HepG2 (cell line): ENCODE data around the gene NHSL1. TPM values are rescaled to one million over a fixed set of nuclear protein-coding genes. Genes with fewer than 3 reads are reported as not detected.

Experiments
- AHR ChIP-seq: IDR thresholded peaks from 2 replicates; pipeline ENCODE4 v1.6.1; 2018; ENCODE audit warnings: missing genetic modification reagents, missing compliant biosample characterization
- ARHGAP35 ChIP-seq: sonication (generic); formaldehyde crosslinking; IDR thresholded peaks from 2 replicates; pipeline ENCODE4 v1.9.0; 2022; ENCODE audit warnings: mild to moderate bottlenecking, inconsistent platforms, moderate library complexity, missing genetic modification reagents, borderline replicate concordance
- E2F5 ChIP-seq: sonication (generic); formaldehyde crosslinking; conservative IDR thresholded peaks from 2 replicates; pipeline ENCODE4 v1.4.0; 2020; ENCODE audit warnings: missing genetic modification reagents
- GTF2F1 ChIP-seq: fragments of 150-350 bp; IDR thresholded peaks from 2 replicates; pipeline ENCODE4 v1.6.1; 2014; ENCODE audit warnings: low read length
- HHEX ChIP-seq: IDR thresholded peaks from 2 replicates; pipeline ENCODE4 v1.6.1; 2016; ENCODE audit warnings: control low read depth
- HIC2 ChIP-seq: sonication (generic); formaldehyde crosslinking; IDR thresholded peaks from 2 replicates; pipeline ENCODE4 v1.9.0; 2022; ENCODE audit warnings: low read depth, missing genetic modification reagents
- HMG20B ChIP-seq: conservative IDR thresholded peaks from 2 replicates; pipeline ENCODE4 v1.6.1; 2016; ENCODE audit warnings: missing genetic modification reagents, missing compliant biosample characterization
- JUNB ChIP-seq: sonication (generic); formaldehyde crosslinking; IDR thresholded peaks from 2 replicates; pipeline ENCODE4 v1.8.0; 2022; ENCODE audit warnings: missing genetic modification reagents, mild to moderate bottlenecking, borderline replicate concordance
- KDM5A ChIP-seq: fragments of 200-600 bp; sonication (generic); IDR thresholded peaks from 2 replicates; pipeline ENCODE4 v1.7.0; 2018; ENCODE audit warnings: antibody characterized with exemption, mild to moderate bottlenecking, low read length, borderline replicate concordance
- MAFK ChIP-seq, 2 experiments: IDR thresholded peaks in 1 of 2; conservative IDR thresholded peaks in 1 of 2; 2 replicates each; pipeline ENCODE4 v1.6.1; 2011; ENCODE audit warnings: improper control_type of control experiment in 2 of 2, low read length in 2 of 2
- NFRKB ChIP-seq: fragments of 450-650 bp; IDR thresholded peaks from 2 replicates; pipeline ENCODE4 v1.6.1; 2017
- PAF1 ChIP-seq: IDR thresholded peaks from 2 replicates; pipeline ENCODE4 v1.6.1; 2016; ENCODE audit warnings: missing genetic modification reagents, missing compliant biosample characterization
- PHF5A ChIP-seq: IDR thresholded peaks from one replicate; pipeline ENCODE4 v1.6.1; 2018; ENCODE audit warnings: low read depth, missing genetic modification reagents; ENCODE audit not compliant: unreplicated experiment
- PRPF4 ChIP-seq: fragments of 200-400 bp; formaldehyde crosslinking; IDR thresholded peaks from 2 replicates; pipeline ENCODE4 v1.6.1; 2016; ENCODE audit warnings: low read length, low read depth; ENCODE audit not compliant: poor library complexity, severe bottlenecking
- RELA ChIP-seq: sonication (generic); formaldehyde crosslinking; IDR thresholded peaks from 2 replicates; pipeline ENCODE4 v1.4.0; 2020; ENCODE audit warnings: missing genetic modification reagents
- SATB2 ChIP-seq: sonication (generic); formaldehyde crosslinking; IDR thresholded peaks from 2 replicates; pipeline ENCODE4 v1.5.0; 2020; ENCODE audit warnings: missing genetic modification reagents
- TARDBP ChIP-seq: sonication (generic); formaldehyde crosslinking; IDR thresholded peaks from 2 replicates; pipeline ENCODE4 v1.8.0; 2022; ENCODE audit warnings: mild to moderate bottlenecking, missing genetic modification reagents
- YEATS4 ChIP-seq: sonication (generic); formaldehyde crosslinking; IDR thresholded peaks from 2 replicates; pipeline ENCODE4 v1.4.0; 2020; ENCODE audit warnings: missing genetic modification reagents, borderline replicate concordance
- ZBTB39 ChIP-seq: sonication (generic); formaldehyde crosslinking; IDR thresholded peaks from 2 replicates; pipeline ENCODE4 v1.5.0; 2020; ENCODE audit warnings: missing genetic modification reagents
- ZNF138 ChIP-seq: sonication (generic); formaldehyde crosslinking; IDR thresholded peaks from 2 replicates; pipeline ENCODE4 v1.5.0; 2020; ENCODE audit warnings: mild to moderate bottlenecking, low read depth, missing genetic modification reagents
- ZNF3 ChIP-seq: IDR thresholded peaks from 2 replicates; pipeline ENCODE4 v1.7.0; 2017; ENCODE audit warnings: inconsistent platforms
- ZNF558 ChIP-seq: sonication (generic); formaldehyde crosslinking; IDR thresholded peaks from 2 replicates; pipeline ENCODE4 v1.9.0; 2022; ENCODE audit warnings: mild to moderate bottlenecking, missing genetic modification reagents, borderline replicate concordance
- ZNF713 ChIP-seq: sonication (generic); formaldehyde crosslinking; IDR thresholded peaks from 2 replicates; pipeline ENCODE4 v1.4.0; 2020; ENCODE audit warnings: mild to moderate bottlenecking, missing genetic modification reagents
- ZNF740 ChIP-seq: sonication (generic); formaldehyde crosslinking; IDR thresholded peaks from 2 replicates; pipeline ENCODE4 v1.4.0; 2020; ENCODE audit warnings: missing genetic modification reagents
- ZNF747 ChIP-seq: sonication (generic); formaldehyde crosslinking; IDR thresholded peaks from 2 replicates; pipeline ENCODE4 v1.8.1; 2023; ENCODE audit warnings: missing genetic modification reagents, mild to moderate bottlenecking, borderline replicate concordance
- ZNF883 ChIP-seq: sonication (generic); formaldehyde crosslinking; IDR thresholded peaks from 2 replicates; pipeline ENCODE4 v1.5.1; 2020; ENCODE audit warnings: mild to moderate bottlenecking, missing genetic modification reagents; ENCODE audit errors: not compliant biosample characterization
- ZNF891 ChIP-seq: sonication (generic); formaldehyde crosslinking; IDR thresholded peaks from 2 replicates; pipeline ENCODE4 v1.5.0; 2020; ENCODE audit warnings: mild to moderate bottlenecking, missing genetic modification reagents
- ZSCAN25 ChIP-seq: sonication (generic); formaldehyde crosslinking; IDR thresholded peaks from 2 replicates; pipeline ENCODE4 v1.8.0; 2022; ENCODE audit warnings: mild to moderate bottlenecking, missing genetic modification reagents
- polyA plus RNA-seq, 8 experiments: library from polyadenylated mRNA; depleted of rRNA in 3 of 8; stranded (reverse) in 7 of 8; unstranded in 1 of 8; fragments of >200 nt; fragmentation: Illumina TruSeq in 4 of 8; extraction: Trizol in 4 of 8; gene quantifications; 2 replicates each; pipeline versions ENCODE4 v1.2.1 to v1.2.3, GENCODE V29; 2011 to 2016; ENCODE audit warnings: low read depth in 4 of 8, missing spikeins in 1 of 8, mixed read lengths in 1 of 8; ENCODE audit not compliant: insufficient read depth in 1 of 8
- total RNA-seq, 5 experiments: library from RNA; depleted of rRNA; stranded (reverse); fragments of >200 nt; fragmentation: Illumina TruSeq; extraction: Trizol; gene quantifications; 2 replicates each; pipeline ENCODE4 v1.2.3, GENCODE V29; 2016; ENCODE audit warnings: low read depth in 1 of 5

Gene NHSL1
- total and polyA plus RNA-seq, 2 of the 13 experiments (the other 11 are each of a cell fraction or from before 2014, with no cell fraction given), result 24.9 to 53.6 TPM

- no peak for TF ChIP-seq E2F5 (CRISPR knock-in tag)
- no peak for TF ChIP-seq ARHGAP35
- no peak for TF ChIP-seq ZSCAN25 (CRISPR knock-in tag)
- TF ChIP-seq MAFK (conservative IDR thresholded peaks at IDR 0.05 in 1 of 2, IDR thresholded peaks at IDR 0.05 in 1 of 2; ENCODE audit: low read length in 2 of 2), result no peak
- TF ChIP-seq HIC2 (CRISPR knock-in tag), result no peak
- TF ChIP-seq GTF2F1, result no peak
- TF ChIP-seq NFRKB, result no peak
- 0 out of 2 replicates have a peak, but pooled peaks have one; percentile 42 for TF ChIP-seq ZNF747 (CRISPR knock-in tag)
- no peak for TF ChIP-seq PAF1 (CRISPR knock-in tag)
- 0 out of 2 replicates have a peak, but pooled peaks have one; percentile 57 for TF ChIP-seq ZNF891 (CRISPR knock-in tag)
- no peak for TF ChIP-seq KDM5A
- no peak for TF ChIP-seq JUNB
- no peak for TF ChIP-seq ZNF3
- TF ChIP-seq RELA, result no peak
- no peak; the same call in 1 of the 2 replicates for TF ChIP-seq AHR
- no peak; the same call in 1 of the 2 replicates for TF ChIP-seq SATB2
- no peak for TF ChIP-seq ZNF883
- peak; percentile 9; the same call in 1 of the 2 replicates for TF ChIP-seq ZNF138 (CRISPR knock-in tag)
- no peak for TF ChIP-seq YEATS4 (CRISPR knock-in tag)
- TF ChIP-seq ZBTB39 (CRISPR knock-in tag), result peak; percentile 55; the same call in 1 of the 2 replicates
- TF ChIP-seq ZNF558 (CRISPR knock-in tag), result no peak
- no peak for TF ChIP-seq HHEX (CRISPR knock-in tag)
- TF ChIP-seq HMG20B (CRISPR knock-in tag), result no peak
- no peak for TF ChIP-seq ZNF713 (CRISPR knock-in tag)
- TF ChIP-seq ZNF740 (CRISPR knock-in tag), result 0 out of 2 replicates have a peak, but pooled peaks have one; percentile 62
- TF ChIP-seq TARDBP (CRISPR knock-in tag), result no peak
- no peak for TF ChIP-seq PRPF4
- TF ChIP-seq PHF5A (CRISPR knock-in tag), result no peak
These were observed 95.9 kb downstream of the NHSL1 start (continued) for GRCh38 chr6:138403324-138403800.
